GM12891 (cell line): ENCODE measurements around the gene GTPBP3.

Experiments
- DNase-seq: peaks from one replicate; pipeline ENCODE4 v3.0.0; 2011; ENCODE audit warnings: low spot score; ENCODE audit not compliant: insufficient read length
- FAIRE-seq: peaks from 2 replicates; lab custom pipeline; 2011; peaks lifted over from hg19 to GRCh38; lab: Jason Lieb, UNC
- PAX5 ChIP-seq: IDR thresholded peaks from 2 replicates; pipeline ENCODE4 v1.6.1; 2011; ENCODE audit warnings: low read length, moderate library complexity, mild to moderate bottlenecking; ENCODE audit not compliant: insufficient read depth, severe bottlenecking
- POLR2A ChIP-seq: IDR thresholded peaks from 2 replicates; pipeline ENCODE4 v1.6.1; 2011; ENCODE audit warnings: low read depth, low read length, control low read depth
- POLR2AphosphoS5 ChIP-seq: IDR thresholded peaks from 2 replicates; pipeline ENCODE4 v1.6.1; 2011; ENCODE audit warnings: low read depth, low read length, control low read depth
- POU2F2 ChIP-seq: IDR thresholded peaks from 2 replicates; pipeline ENCODE4 v1.6.1; 2011; ENCODE audit warnings: low read depth, mild to moderate bottlenecking, control low read depth, low read length, moderate library complexity
- SPI1 ChIP-seq: IDR thresholded peaks from 2 replicates; pipeline ENCODE4 v1.6.1; 2011; ENCODE audit warnings: low read depth, low read length, control low read depth
- TAF1 ChIP-seq: IDR thresholded peaks from 2 replicates; pipeline ENCODE4 v1.6.1; 2011; ENCODE audit warnings: low read depth, low read length, control low read depth

Gene GTPBP3

GRCh38 chr19:17341845-17342244, 4.5 kb downstream of the GTPBP3 start:
- FAIRE-seq, result no peak
- no peak for TF ChIP-seq PAX5
- no peak for TF ChIP-seq POU2F2
- no peak for TF ChIP-seq TAF1
- TF ChIP-seq POLR2AphosphoS5, result no peak
- TF ChIP-seq POLR2A, result no peak
- no peak for TF ChIP-seq SPI1
- no peak for DNase-seq

- peak; percentile 82 for DNase-seq
- no peak for TF ChIP-seq POLR2A
- FAIRE-seq, result peak; percentile 88
Observed at GRCh38 chr19:17346109-17346671, 8.8 kb downstream of the GTPBP3 start.

- no peak for DNase-seq
- TF ChIP-seq SPI1, result no peak
- TF ChIP-seq PAX5, result no peak
- FAIRE-seq, result no peak
Observed at GRCh38 chr19:17347361-17347760, 10.0 kb downstream of the GTPBP3 start.

- FAIRE-seq, result no peak
- TF ChIP-seq SPI1 (no peak), POU2F2 (no peak), POLR2AphosphoS5 (no peak), PAX5 (no peak), POLR2A (no peak), TAF1 (no peak)
- DNase-seq, result no peak
Observed at GRCh38 chr19:17347877-17348276, 10.5 kb downstream of the GTPBP3 start.

GRCh38 chr19:17348700-17349099, 11.3 kb downstream of the GTPBP3 start:
- DNase-seq, result no peak
- FAIRE-seq, result no peak
- TF ChIP-seq POLR2A (no peak), TAF1 (no peak), SPI1 (no peak), PAX5 (no peak), POLR2AphosphoS5 (no peak), POU2F2 (no peak)

- TF ChIP-seq PAX5 (no peak), POLR2AphosphoS5 (no peak)
- DNase-seq (no peak), FAIRE-seq (peak; percentile 79)
Observed at GRCh38 chr19:17351815-17352435, 14.6 kb downstream of the GTPBP3 start.

- TF ChIP-seq POLR2A (no peak), POU2F2 (no peak), PAX5 (no peak), TAF1 (no peak), POLR2AphosphoS5 (no peak), SPI1 (no peak)
- FAIRE-seq (no peak), DNase-seq (no peak)
Observed at GRCh38 chr19:17352608-17353280, 15.4 kb downstream of the GTPBP3 start.

- DNase-seq (no peak), FAIRE-seq (no peak)
- TF ChIP-seq POLR2AphosphoS5, result no peak
- no peak for TF ChIP-seq SPI1
- TF ChIP-seq TAF1, result no peak
- TF ChIP-seq POU2F2, result no peak
- no peak for TF ChIP-seq POLR2A
- no peak for TF ChIP-seq PAX5
Observed at GRCh38 chr19:17353386-17353785, 16.0 kb downstream of the GTPBP3 start.

- DNase-seq (no peak), FAIRE-seq (no peak)
- no peak for TF ChIP-seq POLR2AphosphoS5
- TF ChIP-seq POU2F2, result no peak
- TF ChIP-seq TAF1, result no peak
- no peak for TF ChIP-seq SPI1
- TF ChIP-seq PAX5, result no peak
- no peak for TF ChIP-seq POLR2A
Observed at GRCh38 chr19:17357078-17357666, 19.8 kb downstream of the GTPBP3 start.

GRCh38 chr19:17357724-17358123, 20.4 kb downstream of the GTPBP3 start:
- FAIRE-seq (no peak), DNase-seq (no peak)
- no peak for TF ChIP-seq SPI1
- no peak for TF ChIP-seq POLR2A
- no peak for TF ChIP-seq TAF1

- TF ChIP-seq POLR2AphosphoS5, result no peak
- no peak for TF ChIP-seq POLR2A
- no peak for TF ChIP-seq TAF1
- TF ChIP-seq POU2F2, result no peak
- TF ChIP-seq SPI1, result no peak
- TF ChIP-seq PAX5, result no peak
- DNase-seq, result no peak
- FAIRE-seq, result no peak
Observed at GRCh38 chr19:17358395-17358794, 21.0 kb downstream of the GTPBP3 start.
